HG02642 (cell line): ENCODE measurements around the gene KRTAP9-7.
"Not testable (repeated sequence)": the region's sequence is repeated elsewhere in the genome, so short reads cannot be mapped to it uniquely, and the experiment has no call there.

ENCODE experiments used
- ATAC-seq: cut with Tn5 transposase; IDR thresholded peaks from one replicate; pipeline ENCODE4 v1.9.1; 2021; ENCODE audit warnings: mild to moderate bottlenecking; ENCODE audit not compliant: unreplicated experiment, poor library complexity

The KRTAP9-7 gene, protein sequence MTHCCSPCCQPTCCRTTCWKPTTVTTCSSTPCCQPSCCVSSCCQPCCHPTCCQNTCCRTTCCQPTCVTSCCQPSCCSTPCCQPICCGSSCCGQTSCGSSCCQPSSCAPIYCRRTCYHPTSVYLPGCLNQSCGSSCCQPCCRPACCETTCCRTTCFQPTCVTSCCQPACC

DNA sequence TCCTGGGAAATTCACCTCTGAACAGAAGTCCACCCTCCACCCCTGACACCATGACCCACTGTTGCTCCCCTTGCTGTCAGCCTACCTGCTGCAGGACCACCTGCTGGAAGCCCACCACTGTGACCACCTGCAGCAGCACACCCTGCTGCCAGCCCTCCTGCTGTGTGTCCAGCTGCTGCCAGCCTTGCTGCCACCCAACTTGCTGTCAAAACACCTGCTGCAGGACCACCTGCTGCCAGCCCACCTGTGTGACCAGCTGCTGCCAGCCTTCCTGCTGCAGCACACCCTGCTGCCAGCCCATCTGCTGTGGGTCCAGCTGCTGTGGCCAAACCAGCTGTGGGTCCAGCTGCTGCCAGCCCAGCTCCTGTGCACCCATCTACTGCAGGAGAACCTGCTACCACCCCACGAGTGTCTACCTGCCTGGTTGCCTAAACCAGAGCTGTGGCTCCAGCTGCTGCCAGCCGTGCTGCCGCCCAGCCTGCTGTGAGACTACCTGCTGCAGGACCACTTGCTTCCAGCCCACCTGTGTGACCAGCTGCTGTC, at the start of gene KRTAP9-7:
KRTAP9-7 (plus strand) TSS at position 51 of the 543 bp plus-strand sequence; CDS start at position 51, 0 bp downstream.
- ATAC-seq, result not testable (repeated sequence)

DNA sequence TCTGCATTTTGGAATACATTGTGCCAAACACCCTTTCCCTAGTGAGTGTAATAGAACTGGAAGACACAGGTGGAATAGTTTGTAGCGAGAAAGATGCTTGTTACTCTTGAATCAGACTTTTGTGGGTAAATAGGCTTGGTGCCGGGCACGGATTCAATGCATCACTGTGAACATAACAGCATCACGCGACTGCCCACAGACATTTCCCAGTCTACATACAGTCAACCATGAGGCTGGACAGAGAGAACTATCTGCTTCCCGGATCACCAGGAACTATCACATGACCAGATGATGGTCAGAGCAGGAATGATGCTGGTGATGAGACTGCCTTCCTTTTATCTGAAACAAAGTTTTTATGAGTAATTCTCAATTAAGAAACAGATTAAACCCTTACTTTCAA, 49.4 kb upstream of the KRTAP9-7 start:
- ATAC-seq, result no peak

DNA sequence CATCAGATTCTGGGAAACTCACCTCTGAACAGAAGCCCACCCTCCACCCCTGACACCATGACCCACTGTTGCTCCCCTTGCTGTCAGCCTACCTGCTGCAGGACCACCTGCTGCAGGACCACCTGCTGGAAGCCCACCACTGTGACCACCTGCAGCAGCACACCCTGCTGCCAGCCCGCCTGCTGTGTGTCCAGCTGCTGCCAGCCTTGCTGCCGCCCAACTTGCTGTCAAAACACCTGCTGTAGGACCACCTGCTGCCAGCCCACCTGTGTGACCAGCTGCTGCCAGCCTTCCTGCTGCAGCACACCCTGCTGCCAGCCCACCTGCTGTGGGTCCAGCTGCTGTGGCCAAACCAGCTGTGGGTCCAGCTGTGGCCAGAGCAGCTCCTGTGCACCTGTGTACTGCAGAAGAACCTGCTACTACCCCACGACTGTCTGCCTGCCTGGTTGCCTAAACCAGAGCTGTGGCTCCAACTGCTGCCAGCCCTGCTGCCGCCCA, 48.9 kb upstream of the KRTAP9-7 start, which contains the start of gene KRTAP9-2:
KRTAP9-2 (plus strand) TSS at position 51 of the 498 bp plus-strand sequence; CDS start at position 58, 7 bp downstream.
- not testable (repeated sequence) for ATAC-seq

DNA sequence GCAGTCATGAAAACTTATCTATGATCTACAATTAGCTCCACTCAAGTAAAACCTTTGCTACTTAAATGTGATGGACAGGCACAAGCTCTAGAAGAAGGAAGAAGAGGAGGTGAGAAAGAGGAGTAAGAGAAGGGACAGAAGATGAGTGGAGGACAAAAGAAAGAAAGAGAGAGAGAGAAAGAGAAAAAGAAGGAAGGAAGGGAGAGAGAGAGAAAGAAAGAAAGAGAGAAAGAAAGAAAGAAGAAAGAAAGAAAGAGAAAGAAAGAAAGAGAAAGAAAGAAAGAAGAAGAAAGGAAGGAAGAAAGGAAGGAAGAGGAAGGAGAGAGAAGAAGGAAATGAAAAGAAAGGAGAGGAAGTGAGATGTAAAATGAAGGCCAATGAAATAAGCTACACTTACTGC, 45.4 kb upstream of the KRTAP9-7 start:
- no peak for ATAC-seq

DNA sequence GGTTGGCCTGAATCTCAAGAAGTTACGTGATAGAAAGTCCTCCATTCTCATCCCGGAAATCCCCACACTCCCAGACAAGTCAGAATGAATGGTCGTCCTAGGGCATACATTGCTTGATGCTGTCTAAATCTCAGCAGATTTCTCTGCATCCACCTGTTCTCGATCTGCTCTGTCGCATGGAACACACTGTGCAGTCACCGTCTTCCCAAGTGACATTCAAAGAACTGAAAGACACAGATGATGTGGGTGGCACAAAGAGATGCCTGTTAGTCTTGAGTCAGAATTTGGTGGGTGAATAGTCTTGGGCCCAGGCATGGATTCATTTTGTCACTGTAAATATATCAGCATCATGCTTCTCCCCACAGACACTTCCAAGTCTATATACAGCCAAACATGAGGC, 43.8 kb upstream of the KRTAP9-7 start:
- ATAC-seq, result no peak

- not testable (repeated sequence) for ATAC-seq
These were observed 42.9 kb upstream of the KRTAP9-7 start, which contains the start of gene KRTAP9-3 for GRCh38 chr17:41232399-41233105. Gene KRTAP9-3, plus strand, starts transcription at chr17:41232449. Its CDS starts 53 bp downstream, at chr17:41232502.

- ATAC-seq, result not testable (repeated sequence)
These were observed 38.4 kb upstream of the KRTAP9-7 start for GRCh38 chr17:41237116-41237515.

DNA sequence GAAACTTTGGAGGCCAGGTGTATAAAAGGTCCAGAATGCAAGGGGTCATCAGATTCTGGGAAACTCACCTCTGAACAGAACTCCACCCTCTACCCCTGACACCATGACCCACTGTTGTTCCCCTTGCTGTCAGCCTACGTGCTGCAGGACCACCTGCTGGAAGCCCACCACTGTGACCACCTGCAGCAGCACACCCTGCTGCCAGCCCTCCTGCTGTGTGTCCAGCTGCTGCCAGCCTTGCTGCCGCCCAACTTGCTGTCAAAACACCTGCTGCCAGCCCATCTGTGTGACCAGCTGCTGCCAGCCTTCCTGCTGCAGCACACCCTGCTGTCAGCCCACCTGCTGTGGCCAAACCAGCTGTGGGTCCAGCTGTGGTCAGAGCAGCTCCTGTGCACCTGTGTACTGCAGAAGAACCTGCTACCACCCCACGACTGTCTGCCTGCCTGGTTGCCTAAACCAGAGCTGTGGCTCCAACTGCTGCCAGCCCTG, 37.5 kb upstream of the KRTAP9-7 start, which contains the start of gene KRTAP9-8:
KRTAP9-8 (plus strand) TSS at position 51 of the 489 bp plus-strand sequence; CDS start at position 104, 53 bp downstream.
- ATAC-seq, result not testable (repeated sequence)

- not testable (repeated sequence) for ATAC-seq
These were observed 28.3 kb upstream of the KRTAP9-7 start for GRCh38 chr17:41246995-41247787.

DNA sequence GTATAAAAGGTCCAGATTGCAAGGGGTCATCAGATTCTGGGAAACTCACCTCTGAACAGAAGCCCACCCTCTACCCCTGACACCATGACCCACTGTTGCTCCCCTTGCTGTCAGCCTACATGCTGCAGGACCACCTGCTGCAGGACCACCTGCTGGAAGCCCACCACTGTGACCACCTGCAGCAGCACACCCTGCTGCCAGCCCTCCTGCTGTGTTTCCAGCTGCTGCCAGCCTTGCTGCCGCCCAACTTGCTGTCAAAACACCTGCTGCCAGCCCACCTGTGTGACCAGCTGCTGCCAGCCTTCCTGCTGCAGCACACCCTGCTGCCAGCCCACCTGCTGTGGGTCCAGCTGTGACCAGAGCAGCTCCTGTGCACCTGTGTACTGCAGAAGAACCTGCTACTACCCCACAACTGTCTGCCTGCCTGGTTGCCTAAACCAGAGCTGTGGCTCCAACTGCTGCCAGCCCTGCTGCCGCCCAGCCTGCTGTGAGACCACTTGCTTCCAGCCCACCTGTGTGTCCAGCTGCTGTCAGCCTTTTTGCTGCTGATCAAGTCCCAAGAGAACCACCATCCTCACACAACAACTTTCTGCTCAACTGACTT, 25.8 kb upstream of the KRTAP9-7 start, which contains the start of gene KRTAP9-4:
KRTAP9-4 (plus strand) TSS at position 51 of the 604 bp plus-strand sequence; CDS start at position 85, 34 bp downstream.
- not testable (repeated sequence) for ATAC-seq

DNA sequence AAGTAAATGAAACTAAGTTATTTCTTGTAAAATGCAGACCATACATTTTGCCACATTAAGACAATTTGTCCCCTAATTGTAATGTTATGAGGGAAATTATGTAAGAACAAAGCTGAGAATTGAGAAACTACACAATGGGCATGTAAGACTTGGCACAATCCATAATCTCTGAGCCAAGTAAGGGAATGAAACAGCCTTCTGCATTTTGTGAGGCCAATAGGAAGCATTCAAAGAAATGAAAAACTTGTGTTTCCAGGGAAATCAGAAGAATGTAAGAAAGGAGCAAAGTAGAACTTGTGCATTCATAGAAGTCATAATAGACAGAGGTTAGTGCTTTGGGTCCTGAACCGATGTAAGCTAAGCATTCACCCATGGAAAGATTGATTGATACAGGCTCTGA, 24.2 kb upstream of the KRTAP9-7 start:
- no peak for ATAC-seq

DNA sequence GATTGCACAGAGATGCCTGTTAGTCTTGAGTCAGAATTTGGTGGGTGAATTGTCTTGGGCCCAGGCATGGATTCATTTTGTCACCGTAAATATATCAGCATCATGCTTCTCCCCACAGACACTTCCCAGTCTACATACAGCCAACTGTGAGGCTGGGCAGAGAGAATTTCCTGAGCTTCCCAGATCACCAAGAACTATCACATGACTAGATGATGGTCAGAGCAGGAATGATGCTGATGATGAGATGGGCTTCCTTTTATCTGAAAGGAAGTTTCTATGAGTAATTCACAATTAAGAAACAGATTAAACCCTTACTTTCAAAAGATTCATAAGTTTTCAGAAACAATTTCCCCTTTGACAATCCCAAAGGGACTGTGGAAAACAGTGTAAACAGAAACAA, 20.6 kb upstream of the KRTAP9-7 start:
- ATAC-seq, result no peak

GRCh38 chr17:41255381-41256290, 19.9 kb upstream of the KRTAP9-7 start, which contains the start of gene KRTAP9-9:
Gene KRTAP9-9, plus strand, starts transcription at chr17:41255384.
- not testable (repeated sequence) for ATAC-seq

- no peak for ATAC-seq
These were observed 19.2 kb upstream of the KRTAP9-7 start for GRCh38 chr17:41256291-41256685.

DNA sequence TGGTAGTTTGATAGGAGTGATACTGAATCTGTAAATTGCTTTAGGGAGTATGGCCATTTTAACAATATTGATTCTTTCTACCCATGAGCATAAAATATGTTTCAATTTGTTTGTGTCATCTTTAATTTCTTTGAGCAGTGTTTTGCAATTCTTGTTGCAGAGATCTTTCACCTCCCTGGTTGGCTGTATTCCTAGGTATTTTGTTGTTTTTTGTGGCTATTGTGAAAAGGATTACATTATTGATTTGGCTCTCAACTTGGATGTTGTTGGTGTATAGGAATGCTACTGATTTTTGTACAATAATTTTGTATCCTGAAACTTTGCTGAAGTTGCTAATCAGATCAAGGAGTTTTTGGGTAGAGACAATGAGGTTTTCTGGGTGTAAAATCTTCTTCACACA, 17.1 kb upstream of the KRTAP9-7 start:
- no peak for ATAC-seq

- ATAC-seq, result no peak
These were observed 12.3 kb upstream of the KRTAP9-7 start for GRCh38 chr17:41263212-41263611.

- no peak for ATAC-seq
These were observed 10.9 kb upstream of the KRTAP9-7 start for GRCh38 chr17:41264599-41264998.

DNA sequence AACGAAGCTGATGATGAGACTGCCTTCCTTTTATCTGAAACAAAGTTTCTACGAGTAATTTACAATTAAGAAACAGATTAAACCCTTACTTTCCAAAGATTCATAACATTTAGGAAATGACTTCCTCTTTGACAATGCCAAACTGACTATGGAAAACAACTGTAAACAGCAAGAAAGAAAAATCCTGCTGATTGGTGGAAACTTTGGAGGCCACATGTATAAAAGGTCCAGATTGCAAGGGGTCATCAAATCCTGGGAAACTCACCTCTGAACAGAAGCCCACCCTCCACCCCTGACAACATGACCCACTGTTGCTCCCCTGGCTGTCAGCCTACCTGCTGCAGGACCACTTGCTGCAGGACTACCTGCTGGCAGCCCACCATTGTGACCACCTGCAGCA, 10.4 kb upstream of the KRTAP9-7 start, which contains the start of gene KRTAP9-6:
KRTAP9-6 (plus strand) TSS at position 301 of the 400 bp plus-strand sequence; CDS start at position 301, 0 bp downstream.
- no peak for ATAC-seq
